ENCODE measurements around the gene GLT8D1.
"Not testable (repeated sequence)": the region's sequence is repeated elsewhere in the genome, so short reads cannot be mapped to it uniquely, and the experiment has no call there.

The GLT8D1 gene

DNA sequence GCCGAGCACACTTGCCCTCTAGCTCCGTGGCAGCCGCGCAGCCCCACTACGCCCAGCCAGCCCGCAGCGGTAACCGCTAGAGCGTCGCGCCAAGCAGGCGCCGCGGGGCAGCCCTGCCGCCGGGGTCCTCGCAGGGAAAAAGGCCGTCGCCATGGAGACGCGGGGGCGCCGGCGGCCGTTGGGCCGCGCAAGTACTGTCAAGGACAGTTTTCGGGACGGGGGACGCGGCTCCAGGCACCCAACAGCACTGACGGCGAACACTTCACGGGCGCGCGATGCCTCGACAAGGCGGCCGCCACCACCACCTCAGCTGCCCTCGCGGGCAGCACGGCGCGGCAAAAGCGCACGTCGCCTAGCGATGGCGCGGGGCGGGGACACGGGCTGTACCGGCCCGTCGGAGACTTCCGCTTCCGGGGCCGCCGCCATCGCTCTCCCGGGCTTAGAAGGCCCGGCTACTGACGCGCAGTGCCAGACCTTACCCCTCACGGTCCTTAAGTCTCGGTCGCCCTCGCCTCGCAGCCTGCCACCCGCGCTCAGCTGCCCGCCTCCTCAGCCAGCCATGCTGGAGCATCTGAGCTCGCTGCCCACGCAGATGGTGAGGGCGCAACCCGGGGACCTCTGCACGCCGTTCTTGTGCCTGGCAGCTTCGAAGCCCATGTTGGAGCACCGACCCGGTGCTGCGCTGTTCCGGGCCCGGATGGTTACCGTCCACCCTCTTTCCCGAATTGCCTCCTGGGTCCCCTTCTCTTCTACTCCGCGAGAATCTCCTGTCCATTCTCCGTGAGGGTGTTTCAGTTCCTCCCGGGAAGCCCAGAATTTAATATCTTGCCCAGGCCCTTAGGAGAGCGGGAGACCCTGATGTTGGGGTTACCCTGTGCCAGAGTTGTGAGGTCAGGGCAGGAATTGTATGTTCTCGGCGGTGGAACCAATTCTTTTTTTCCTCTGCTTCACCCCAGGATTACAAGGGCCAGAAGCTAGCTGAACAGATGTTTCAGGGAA is at the start of gene GLT8D1, which contains the start of gene SPCS1:
GLT8D1 (minus strand) TSS at position 104 of the 999 bp plus-strand sequence. CDS start 5,331 bp downstream, outside the sequence.
SPCS1 (plus strand) TSS at position 419 of the 999 bp plus-strand sequence; CDS start at position 560, 141 bp downstream.
- peak; percentile 91 for DNase-seq

DNA sequence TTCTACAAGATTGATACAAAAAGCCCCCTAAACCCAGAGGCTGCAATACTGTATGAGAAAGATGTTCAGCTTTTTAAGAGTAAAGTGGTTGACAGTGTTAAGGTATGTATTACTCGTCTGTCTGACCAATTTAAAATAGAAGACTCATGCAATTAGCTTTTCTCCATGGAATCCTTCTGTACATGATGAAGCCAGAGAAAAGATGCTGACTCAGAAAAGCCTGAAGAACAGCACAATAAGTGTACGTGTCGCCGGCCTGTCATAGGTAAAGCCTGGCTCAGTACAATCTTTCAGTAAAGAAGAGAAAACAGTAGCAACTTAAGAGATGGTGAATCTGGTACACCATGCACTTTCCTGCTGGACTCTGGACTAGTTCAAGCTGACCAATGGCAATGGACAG is 48.8 kb upstream of the GLT8D1 start:
- no peak for DNase-seq

DNA sequence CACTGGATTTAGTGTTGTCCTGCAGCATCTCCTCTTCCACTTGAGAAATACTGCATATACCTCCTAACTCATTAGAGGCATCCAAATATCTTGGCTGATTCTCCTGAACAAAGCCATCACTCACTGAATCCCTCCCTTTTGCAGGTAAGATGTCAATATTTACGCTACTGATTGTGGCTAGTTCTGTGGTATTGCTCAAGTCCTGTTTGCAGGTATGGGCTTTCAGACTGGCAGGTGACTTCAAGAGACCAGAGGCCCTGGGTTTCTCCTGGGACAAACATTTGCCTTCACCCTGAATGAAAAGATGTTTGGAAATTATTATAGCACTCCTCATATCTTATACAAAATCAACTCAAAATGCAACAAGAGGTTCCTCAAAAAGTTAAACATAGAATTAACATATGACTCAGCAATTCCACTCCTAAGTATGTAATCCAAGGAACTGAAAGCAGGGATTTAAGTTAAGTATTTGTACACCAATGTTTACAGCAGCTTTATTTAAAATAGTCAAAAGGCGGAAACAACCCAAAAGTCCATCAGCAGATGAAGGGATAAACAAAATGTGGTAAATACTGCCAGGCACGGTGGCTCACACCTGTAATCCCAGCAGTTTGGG is 46.6 kb upstream of the GLT8D1 start:
- DNase-seq = no peak

- DNase-seq = no peak
Observed at GRCh38 chr3:52743721-52744120, 38.1 kb upstream of the GLT8D1 start.

DNA sequence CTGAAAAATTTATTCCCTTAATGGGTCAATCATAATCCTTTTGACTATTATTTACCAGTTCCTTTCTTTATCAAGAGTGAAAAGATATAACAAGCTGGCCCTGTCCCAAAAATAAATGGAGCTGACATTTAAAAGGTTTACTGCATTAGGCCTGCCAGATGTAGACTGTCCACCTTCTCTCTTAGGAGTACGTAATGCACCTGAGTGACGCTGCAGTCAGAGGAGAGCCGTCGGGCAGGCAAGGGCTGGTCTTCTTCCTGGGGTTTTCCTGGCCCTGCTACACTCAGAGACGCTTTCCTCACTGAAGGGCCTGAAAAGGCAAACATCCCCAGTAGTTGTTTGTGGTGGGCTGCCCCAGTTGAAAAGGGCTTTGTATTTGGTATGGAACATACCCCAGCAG is 37.6 kb upstream of the GLT8D1 start:
- no peak for DNase-seq

- no peak for DNase-seq
Observed at GRCh38 chr3:52742418-52743041, 36.9 kb upstream of the GLT8D1 start.

DNA sequence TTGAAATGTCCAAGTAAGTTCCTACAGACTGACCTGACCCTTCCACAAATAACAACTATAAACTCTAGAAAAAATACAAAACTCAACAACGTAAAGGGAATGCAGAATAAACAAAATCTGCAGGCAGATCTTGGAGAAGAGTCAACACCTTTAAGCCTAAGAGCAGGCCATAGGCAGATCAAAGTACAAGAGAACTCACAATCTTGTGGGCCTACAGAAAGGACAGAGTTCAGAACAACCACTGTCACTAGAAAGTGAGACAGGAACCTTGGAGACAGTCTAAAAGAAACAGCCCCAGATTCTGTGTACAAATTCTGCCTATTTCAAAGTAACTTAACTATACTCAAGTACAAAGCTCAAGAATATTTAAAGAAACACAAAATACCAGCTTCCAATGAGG is 34.1 kb upstream of the GLT8D1 start:
- DNase-seq = no peak

DNA sequence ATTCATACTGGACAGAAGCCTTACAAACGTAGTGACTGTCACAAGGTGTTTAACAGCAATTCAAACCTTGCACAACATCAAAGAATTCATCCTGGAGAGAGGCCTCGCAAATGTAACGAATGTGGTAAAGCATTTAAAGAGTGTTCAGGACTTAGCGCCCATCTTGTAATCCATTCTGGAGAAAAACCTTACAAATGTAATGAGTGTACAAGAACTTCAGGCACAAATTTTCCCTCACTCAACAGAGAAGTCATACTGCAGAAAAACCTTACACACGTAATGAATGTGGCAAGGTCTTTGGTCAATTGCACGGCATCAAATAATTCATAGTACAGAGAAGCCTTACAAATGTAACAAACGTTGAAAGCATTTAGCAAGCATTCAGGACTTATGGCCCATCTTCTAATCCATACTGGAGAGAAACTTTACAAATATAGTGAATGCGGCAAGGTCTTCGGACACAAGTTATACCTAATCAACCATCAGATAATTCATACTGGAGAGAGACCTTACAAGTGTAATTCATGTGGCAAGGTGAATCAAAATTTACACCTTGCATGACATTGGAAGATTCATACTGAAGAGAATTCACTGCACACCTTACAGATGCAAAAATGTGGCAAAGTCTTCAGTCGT is 27.8 kb upstream of the GLT8D1 start:
- DNase-seq = no peak

GRCh38 chr3:52731590-52731989 is 26.0 kb upstream of the GLT8D1 start:
- no peak for DNase-seq

- DNase-seq = no peak
Observed at GRCh38 chr3:52730681-52731080, 25.1 kb upstream of the GLT8D1 start.

GRCh38 chr3:52728753-52729152 is 23.2 kb upstream of the GLT8D1 start:
- DNase-seq = not testable (repeated sequence)

GRCh38 chr3:52724511-52724910 is 18.9 kb upstream of the GLT8D1 start:
- no peak for DNase-seq

GRCh38 chr3:52723935-52724334 is 18.3 kb upstream of the GLT8D1 start:
- DNase-seq = no peak

- DNase-seq = no peak
Observed at GRCh38 chr3:52722491-52722890, 16.9 kb upstream of the GLT8D1 start.

GRCh38 chr3:52721730-52722008 is 16.1 kb upstream of the GLT8D1 start:
- no peak for DNase-seq

DNA sequence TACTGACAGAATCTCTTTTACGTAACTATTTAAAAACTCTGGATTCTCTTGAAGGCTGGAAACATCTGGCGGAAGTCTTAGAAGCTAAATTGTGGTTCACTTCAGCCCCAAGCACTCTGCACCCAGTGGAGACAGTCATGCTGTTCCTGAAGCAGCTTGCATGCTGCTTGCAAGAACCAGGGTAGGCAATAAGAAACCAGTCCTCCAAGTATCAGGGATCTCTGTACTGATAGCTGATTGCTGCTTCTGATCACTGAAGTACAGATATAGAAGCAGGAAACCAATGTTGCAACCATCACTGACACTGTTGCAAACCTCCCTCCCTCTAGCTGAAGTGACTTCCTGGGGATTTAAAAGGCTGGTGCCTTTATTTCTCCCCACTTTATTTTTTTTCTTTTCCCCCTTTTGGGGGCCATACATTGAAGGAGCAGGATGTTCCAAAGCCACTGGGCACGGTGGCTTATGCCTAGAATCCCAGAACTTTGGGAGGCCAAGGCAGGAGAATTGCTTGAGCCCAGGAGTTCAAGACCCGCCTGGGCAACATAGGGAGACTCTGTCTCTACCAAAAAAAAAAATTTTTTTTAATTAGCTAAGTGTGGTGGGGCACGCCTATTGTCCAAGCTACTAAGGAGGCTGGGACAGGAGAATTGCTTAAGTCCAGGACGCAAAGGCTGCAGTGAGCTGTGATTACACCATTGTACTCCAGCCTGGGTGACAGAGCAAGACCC is 15.6 kb upstream of the GLT8D1 start:
- no peak for DNase-seq

GRCh38 chr3:52719618-52720017 is 14.0 kb upstream of the GLT8D1 start:
- no peak for DNase-seq

GRCh38 chr3:52715714-52716305 is 10.2 kb upstream of the GLT8D1 start:
- no peak for DNase-seq

GRCh38 chr3:52714335-52715302 is 9.0 kb upstream of the GLT8D1 start:
- DNase-seq = peak; percentile 52

GRCh38 chr3:52712291-52713212 is 7.0 kb upstream of the GLT8D1 start:
- no peak for DNase-seq
